ENCODE data around the gene SLC18A3. TPM values are rescaled to one million over a fixed set of nuclear protein-coding genes. Genes with fewer than 3 reads are reported as not detected.

SLC18A3 gene
- total RNA-seq, 1 experiment from 2014 or later: not detected

GRCh38 chr10:49579621-49580020 lies 30.5 kb upstream of the SLC18A3 start:
- Histone ChIP-seq H3K79me2 (ENCODE audit: low read length) (no peaks in the 10 kb centered on the region), H2AFZ (ENCODE audit: low read length) (no peak overlapping the region), H3F3A (ENCODE audit: low read length, unreplicated experiment) (no peaks in the 10 kb centered on the region), H3K9me2 (replicated peaks; ENCODE audit: low read length) (no peaks in the 10 kb centered on the region), H4K20me1 (ENCODE audit: low read length) (no peaks in the 10 kb centered on the region), H3K27ac (ENCODE audit: low read length) (no peak overlapping the region), H3K4me2 (ENCODE audit: low read length) (no peak overlapping the region), H3K36me3 (ENCODE audit: low read depth, low read length) (no peaks in the 10 kb centered on the region), H3K9ac (ENCODE audit: low read length) (no peak overlapping the region), H3K4me3 (ENCODE audit: low read length) (no peak overlapping the region), H3K9me3 (ENCODE audit: low read length) (no peaks in the 10 kb centered on the region), H3K4me1 (ENCODE audit: insufficient read depth, low read length) (no peaks in the 10 kb centered on the region), H3K27me3 (ENCODE audit: low read length) (no peaks in the 10 kb centered on the region)
- intact Hi-C loops (cut with micrococcal nuclease): no loop called here
- BruUV-seq (replicated peaks): no TSS peak
- POLR2A ChIA-PET (ENCODE audit: unreplicated experiment): interaction anchor here (0.6 to 0.7 kb wide), 2 partner anchors 28 to 252 kb away, joined by 3 to 8 read pairs; no protein-coding TSS in a partner anchor
- TF ChIP-seq EZH2phosphoT487 (IDR thresholded peaks at IDR 0.05; ENCODE audit: borderline replicate concordance, low read length) (no peak), EZH2 (IDR thresholded peaks at IDR 0.05; ENCODE audit: low read length, unreplicated experiment) (no peak), CTCF (conservative IDR thresholded peaks at IDR 0.05; ENCODE audit: low read depth, low read length) (no peak)
- CTCF ChIA-PET: no interaction called here
- DNase-seq (no peak), ATAC-seq (no peak)

GRCh38 chr10:49585387-49585786 lies 24.7 kb upstream of the SLC18A3 start:
- Histone ChIP-seq H3K9me3 (ENCODE audit: low read length) (no peaks in the 10 kb centered on the region), H3K27me3 (ENCODE audit: low read length) (no peaks in the 10 kb centered on the region), H3K9me2 (replicated peaks; ENCODE audit: low read length) (0 out of 2 replicates have a peak, but pooled peaks cover 3% of the 10 kb centered on the region), H2AFZ (ENCODE audit: low read length) (no peak overlapping the region), H3K4me1 (ENCODE audit: insufficient read depth, low read length) (no peaks in the 10 kb centered on the region), H3K4me2 (ENCODE audit: low read length) (no peak overlapping the region), H3K4me3 (ENCODE audit: low read length) (no peak overlapping the region), H4K20me1 (ENCODE audit: low read length) (no peaks in the 10 kb centered on the region), H3K9ac (ENCODE audit: low read length) (no peak overlapping the region), H3F3A (ENCODE audit: low read length, unreplicated experiment) (no peaks in the 10 kb centered on the region), H3K36me3 (ENCODE audit: low read depth, low read length) (no peaks in the 10 kb centered on the region), H3K27ac (ENCODE audit: low read length) (no peak overlapping the region), H3K79me2 (ENCODE audit: low read length) (no peaks in the 10 kb centered on the region)
- ATAC-seq (0 out of 2 replicates have a peak, but pooled peaks have one; percentile 22), DNase-seq (peak; percentile 56)
- ChIA-PET POLR2A (ENCODE audit: unreplicated experiment) (no interaction called here), CTCF (no interaction called here)
- TF ChIP-seq EZH2phosphoT487 (IDR thresholded peaks at IDR 0.05; ENCODE audit: borderline replicate concordance, low read length): no peak
- no peak for TF ChIP-seq EZH2 (IDR thresholded peaks at IDR 0.05; ENCODE audit: low read length, unreplicated experiment)
- no peak for TF ChIP-seq CTCF (conservative IDR thresholded peaks at IDR 0.05; ENCODE audit: low read depth, low read length)
- no TSS peak for BruUV-seq (replicated peaks)
- intact Hi-C loops (cut with micrococcal nuclease): no loop called here

GRCh38 chr10:49587981-49588380 lies 22.1 kb upstream of the SLC18A3 start:
- Histone ChIP-seq H3K4me2 (ENCODE audit: low read length) (no peak overlapping the region), H3K9me3 (ENCODE audit: low read length) (no peaks in the 10 kb centered on the region), H3K27me3 (ENCODE audit: low read length) (no peaks in the 10 kb centered on the region), H3K4me1 (ENCODE audit: insufficient read depth, low read length) (no peaks in the 10 kb centered on the region), H3K4me3 (ENCODE audit: low read length) (no peak overlapping the region), H3K79me2 (ENCODE audit: low read length) (no peaks in the 10 kb centered on the region), H3F3A (ENCODE audit: low read length, unreplicated experiment) (no peaks in the 10 kb centered on the region), H2AFZ (ENCODE audit: low read length) (no peak overlapping the region), H3K27ac (ENCODE audit: low read length) (no peak overlapping the region), H3K9me2 (replicated peaks; ENCODE audit: low read length) (0 out of 2 replicates have a peak, but pooled peaks cover 3% of the 10 kb centered on the region), H3K9ac (ENCODE audit: low read length) (no peak overlapping the region), H4K20me1 (ENCODE audit: low read length) (no peaks in the 10 kb centered on the region), H3K36me3 (ENCODE audit: low read depth, low read length) (no peaks in the 10 kb centered on the region)
- DNase-seq: no peak
- ChIA-PET POLR2A (ENCODE audit: unreplicated experiment) (no interaction called here), CTCF (no interaction called here)
- TF ChIP-seq CTCF (conservative IDR thresholded peaks at IDR 0.05; ENCODE audit: low read depth, low read length) (no peak), EZH2phosphoT487 (IDR thresholded peaks at IDR 0.05; ENCODE audit: borderline replicate concordance, low read length) (no peak), EZH2 (IDR thresholded peaks at IDR 0.05; ENCODE audit: low read length, unreplicated experiment) (no peak)
- ATAC-seq: no peak
- intact Hi-C loops (cut with micrococcal nuclease): no loop called here
- no TSS peak for BruUV-seq (replicated peaks)

Measured in PC-3 (cell line).